ENCODE data around the gene LTBP2.
"Not testable (repeated sequence)": the region's sequence is repeated elsewhere in the genome, so short reads cannot be mapped to it uniquely, and the experiment has no call there.

The LTBP2 gene

GRCh38 chr14:74459289-74459946, 152.6 kb downstream of the LTBP2 start:
- no peak for DNase-seq (ENCODE audit: extremely low read depth in 1 of 2, low read depth in 1 of 2)

DNA sequence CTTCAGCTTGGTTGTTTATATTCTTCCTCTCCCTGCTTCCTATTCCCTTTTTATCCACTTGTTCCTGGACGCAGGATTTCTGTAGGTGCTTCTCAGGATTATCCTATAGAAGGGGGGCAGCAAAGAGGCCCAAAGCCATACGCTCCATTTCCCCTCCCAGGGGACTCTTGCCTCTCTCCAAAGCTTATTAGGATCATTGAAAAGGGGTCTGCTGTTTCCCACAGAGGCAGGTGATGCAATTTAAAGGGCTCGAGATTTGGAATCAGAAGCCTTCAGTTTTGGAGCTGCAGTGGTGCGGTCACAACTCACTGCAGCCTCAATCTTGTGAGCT, 154.5 kb downstream of the LTBP2 start:
- DNase-seq (ENCODE audit: extremely low read depth in 1 of 2, low read depth in 1 of 2) = no peak

DNA sequence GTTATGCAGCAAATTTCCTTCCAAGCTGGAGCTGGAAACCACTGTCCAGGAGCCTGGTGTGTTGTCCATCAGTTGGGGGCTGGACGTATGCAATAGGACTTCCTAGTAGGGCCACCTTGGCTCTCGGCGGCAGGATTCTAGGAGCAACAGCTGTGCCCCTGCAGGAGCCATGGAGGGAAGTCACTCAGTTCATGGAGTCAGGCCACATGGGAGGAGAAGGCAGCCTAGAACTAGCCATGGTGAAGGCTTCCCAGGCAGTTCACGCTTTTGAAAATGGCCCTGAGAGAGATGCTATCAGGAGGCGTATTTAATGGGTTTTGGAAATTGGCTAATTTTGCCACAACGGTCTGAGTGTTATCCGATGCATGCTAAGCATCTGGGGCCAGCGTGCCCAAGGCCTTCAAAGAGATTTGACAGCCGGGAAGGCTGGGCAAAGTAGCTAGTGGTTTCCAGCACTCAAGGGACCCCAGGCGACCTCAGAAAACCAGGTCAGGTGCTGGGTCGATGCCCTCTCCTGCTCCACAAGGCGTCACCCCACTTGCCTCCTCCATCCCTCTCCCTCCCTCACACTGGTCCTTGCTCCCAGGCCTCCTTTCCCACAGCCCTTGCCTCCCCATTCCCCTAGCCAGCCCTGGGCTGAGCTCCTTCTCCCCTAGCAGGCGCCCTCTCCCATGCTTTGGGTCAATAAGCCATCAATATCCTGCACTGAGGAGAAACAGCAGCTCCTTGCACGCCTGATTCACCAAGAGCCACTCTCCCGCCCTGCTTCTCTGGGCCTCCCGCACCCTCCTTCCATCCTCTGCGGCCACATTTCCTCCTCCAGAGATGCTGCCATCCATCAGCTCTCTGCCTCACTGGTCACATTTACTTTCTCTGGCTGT, 155.1 kb downstream of the LTBP2 start:
- DNase-seq (ENCODE audit: extremely low read depth in 1 of 2, low read depth in 1 of 2) = no peak

GRCh38 chr14:74454397-74454796, 157.6 kb downstream of the LTBP2 start:
- not testable (repeated sequence) for DNase-seq (ENCODE audit: extremely low read depth in 1 of 2, low read depth in 1 of 2)
